ENCODE data around the gene ZEB2.

GRCh38 chr2:144496092-144496976 lies 23.6 kb downstream of the ZEB2 start:
- no peak for TF ChIP-seq CTCF (IDR thresholded peaks at IDR 0.05)
- TF ChIP-seq POLR2A (IDR thresholded peaks at IDR 0.05), result no peak

Measured in breast epithelium (tissue), 3 donors.